OCI-M2 (cell line): ENCODE data around the gene SNX10.

ENCODE experiments used
- DNase-seq: peaks from one replicate; lab custom pipeline; 2025; ENCODE audit not compliant: unreplicated experiment; lab: John Stamatoyannopoulos, UW

The SNX10 gene

DNA sequence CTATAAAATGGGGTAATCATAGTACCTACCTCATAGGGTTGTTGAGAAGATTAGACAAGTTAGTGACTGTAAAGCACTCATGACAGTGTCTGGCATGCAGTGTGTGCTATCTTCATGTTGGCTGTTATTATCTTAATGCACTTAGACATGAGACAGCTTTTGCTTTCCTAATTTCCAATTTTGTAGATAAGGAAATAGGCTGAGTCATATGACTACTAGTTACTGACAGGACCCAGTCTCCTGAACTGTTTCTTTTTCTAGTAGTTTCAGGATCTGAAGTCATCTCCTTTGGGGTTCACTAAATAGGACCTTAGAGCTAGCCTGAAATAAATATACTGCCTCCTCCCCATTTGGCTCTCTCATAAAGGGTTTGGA lies 74.2 kb downstream of the SNX10 start:
- DNase-seq: no peak

DNA sequence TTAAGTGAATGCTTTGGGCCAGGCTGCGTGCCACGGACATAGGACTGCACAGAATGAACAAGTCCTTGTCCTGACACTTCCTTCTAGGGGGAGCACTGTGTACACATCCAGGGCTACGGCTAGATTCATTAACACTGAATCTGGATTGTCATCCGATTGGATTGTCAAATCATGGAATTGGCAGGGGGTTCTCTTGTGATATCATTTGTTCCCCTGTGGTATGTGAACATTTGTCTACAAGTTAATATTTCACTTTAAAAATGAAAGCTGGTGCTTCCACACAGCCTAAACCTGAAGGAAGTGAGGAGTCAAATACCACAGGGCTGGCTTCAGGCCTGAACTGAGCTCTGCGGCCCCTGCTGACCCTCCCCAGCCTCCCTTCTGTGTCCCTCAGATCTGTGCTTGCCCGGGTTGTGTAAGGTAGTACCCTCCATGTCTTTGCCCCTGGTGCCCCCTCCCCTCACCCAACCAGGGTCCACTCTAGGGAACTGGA lies 75.6 kb downstream of the SNX10 start:
- DNase-seq: no peak

DNA sequence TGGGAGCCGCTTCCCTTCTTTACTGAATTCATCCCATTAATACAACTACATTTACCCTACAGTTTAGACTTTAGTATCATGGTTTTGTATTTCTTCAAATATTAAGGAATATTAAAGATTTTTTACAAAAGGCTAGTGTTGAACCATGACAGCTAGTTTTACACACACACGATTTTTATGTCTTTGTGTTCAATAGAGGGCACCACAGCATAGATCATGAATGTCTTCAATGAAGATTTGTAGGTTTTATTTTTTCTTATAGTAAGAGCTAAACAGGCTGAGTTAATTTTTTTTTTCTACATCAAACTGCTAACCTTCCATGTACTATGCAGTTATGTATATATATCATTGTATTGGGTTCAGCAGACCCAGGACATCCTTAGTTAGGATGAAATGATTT lies 76.9 kb downstream of the SNX10 start:
- DNase-seq: no peak

DNA sequence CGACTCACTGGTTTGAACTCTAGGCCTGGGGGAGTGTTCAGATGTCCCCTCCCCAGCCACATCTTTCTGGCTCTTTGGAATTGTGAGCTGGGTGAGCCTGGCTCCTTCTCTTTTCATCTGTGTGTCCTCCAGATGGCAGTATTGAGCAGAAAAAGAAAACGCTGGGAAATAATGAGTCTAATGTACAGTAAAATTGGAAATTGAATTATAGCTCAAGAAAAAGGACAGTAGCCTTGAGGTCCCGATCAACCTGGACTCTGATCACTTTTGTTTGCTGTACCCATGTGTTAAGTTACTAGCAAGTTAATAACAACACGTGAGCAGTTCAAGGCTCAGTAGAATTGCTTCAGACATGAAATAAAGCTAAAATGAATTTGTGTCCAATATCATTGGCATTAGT lies 77.9 kb downstream of the SNX10 start:
- DNase-seq: no peak

DNA sequence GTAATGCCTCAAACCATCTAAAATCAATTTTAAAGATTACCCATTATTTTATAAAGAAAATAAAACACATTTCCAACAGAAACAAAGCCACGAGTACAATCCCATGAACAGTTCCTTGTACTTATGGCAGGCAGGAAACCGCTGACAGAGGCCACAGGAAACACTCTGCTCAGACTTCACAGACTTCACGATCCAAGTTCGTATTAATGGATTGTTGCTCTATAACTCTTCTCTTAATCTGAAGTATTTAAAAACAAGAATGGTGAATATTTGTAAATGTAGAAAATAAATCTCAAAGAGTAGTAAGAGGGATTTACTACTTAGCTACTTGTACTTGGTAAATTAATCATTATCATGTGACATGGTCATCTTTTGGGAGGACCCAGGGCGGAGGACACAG lies 78.3 kb downstream of the SNX10 start:
- peak; percentile 24 for DNase-seq

DNA sequence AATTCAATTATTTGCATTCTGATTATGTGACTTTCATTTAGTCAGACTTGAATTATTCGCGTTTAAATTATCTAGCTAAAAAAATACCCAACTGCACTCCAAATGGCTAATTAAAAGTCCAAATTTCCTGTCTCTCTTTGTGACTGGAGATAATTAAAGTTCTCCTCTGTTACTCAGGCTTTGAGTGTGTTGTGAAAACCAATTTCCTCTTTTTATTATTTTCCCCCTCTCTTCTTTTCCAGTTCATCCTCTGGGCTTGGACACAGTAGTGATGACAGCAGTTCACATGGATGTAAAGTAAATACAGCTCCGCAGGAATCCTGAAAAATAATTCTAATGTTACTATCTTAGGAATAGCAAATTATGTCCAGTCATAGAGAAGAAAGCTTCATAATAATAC lies 80.6 kb downstream of the SNX10 start:
- no peak for DNase-seq

DNA sequence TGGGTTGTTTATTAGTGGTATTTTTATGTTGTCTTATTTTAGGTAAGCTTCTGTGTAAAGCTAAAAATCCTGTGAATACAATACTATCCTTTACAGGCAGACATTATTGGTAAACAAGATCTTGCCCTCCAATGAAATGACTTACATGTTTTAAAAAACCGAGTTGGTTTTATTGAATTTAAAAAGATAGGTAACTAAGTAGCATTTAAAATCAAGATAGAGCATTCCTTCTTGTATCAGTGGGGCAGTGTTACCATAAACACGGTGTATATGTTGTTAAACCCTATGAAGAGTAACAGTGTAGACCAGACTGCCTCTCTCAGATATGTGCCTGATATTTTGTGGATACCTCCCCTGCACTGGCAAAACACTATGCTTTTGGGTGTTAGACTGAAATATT lies 81.0 kb downstream of the SNX10 start:
- no peak for DNase-seq

DNA sequence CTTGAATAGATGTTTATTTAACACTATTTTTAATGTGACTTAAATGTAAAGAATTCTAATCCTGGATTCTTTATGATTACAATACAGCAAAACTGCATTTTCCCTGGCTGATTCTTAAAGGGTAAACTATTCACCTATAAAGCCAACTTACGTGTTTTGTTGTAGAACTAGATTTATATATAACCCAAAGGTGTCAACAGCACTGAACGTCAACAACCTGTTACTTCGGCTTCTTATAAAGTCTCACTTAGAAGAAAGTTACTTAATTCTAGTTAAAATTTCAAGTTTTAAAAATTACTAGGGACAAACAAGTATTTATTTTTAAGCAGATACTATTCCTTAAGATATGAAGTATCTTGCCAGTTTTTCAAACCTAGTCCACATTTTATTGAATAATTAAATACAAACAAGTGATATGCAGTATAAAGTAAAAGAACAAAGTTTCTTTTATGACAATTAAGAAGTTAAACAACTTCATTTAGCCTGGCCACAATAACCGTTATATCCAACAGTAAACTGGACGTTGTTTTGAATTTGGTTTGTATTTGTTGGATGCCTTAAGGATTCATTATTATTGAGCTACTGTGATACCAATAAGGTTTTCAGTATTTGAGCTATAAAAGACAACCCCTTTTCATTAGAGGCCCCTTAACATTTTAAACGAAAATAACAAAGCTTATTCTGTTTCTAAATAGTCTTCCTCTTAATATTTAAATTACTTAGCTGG lies 83.1 kb downstream of the SNX10 start:
- DNase-seq: no peak

DNA sequence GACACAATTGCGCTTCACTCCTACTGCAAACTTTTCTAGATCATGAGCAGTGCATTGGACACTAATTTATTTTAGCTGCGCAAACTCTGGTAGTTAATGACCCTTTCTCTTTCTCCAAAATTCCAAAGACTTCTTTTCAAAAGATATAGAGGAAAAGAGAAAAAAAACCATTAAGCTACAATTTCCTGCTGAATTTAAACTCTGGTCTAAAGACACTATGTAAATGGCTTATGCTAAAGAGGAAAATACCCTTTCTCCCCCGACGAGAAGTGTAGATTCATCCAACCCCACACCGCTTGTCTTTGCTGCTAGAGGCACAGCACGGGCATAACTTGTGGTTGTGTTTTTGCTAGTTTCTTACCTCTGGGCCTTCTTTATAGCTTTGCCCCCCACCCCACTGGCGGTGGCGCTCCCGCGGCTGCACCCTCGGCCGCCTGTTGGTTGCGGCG lies 84.1 kb downstream of the SNX10 start:
- no peak for DNase-seq

DNA sequence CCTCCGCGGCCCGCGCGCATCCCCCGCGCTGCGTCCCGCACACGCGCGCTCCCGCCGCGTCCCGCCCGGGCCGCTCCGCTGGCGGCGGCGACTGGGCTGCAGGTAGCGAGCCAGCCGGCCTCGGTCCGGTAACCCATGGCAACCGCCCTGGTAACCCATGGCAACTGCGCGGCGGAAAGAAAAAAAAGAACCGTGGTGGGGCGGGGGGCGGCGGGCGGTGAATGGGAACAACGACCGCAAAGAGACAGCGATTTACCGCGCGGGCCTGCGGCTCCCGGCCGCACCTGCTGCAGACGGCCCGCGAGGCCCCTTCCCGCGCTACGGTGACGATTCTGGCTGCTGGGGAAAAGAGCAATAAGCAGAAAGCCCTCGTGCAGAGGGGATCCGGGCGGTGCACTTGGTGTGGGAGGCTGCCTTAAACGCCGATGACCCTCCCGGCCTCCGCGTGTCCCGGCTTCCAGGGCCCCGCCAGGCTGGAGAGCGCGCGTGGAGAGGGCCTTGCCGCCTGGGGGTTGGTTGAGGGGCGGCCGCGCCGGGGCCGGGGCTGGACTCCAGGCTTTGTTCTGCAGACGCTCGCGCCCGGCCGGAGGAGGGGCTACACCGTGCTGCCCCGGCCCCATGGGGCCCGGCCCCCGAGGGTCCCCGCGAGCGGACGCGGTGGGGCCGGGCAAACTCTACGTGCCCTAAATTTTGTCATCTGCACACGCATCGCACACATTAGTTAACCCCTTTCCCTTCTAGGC lies 84.7 kb downstream of the SNX10 start:
- no peak for DNase-seq

DNA sequence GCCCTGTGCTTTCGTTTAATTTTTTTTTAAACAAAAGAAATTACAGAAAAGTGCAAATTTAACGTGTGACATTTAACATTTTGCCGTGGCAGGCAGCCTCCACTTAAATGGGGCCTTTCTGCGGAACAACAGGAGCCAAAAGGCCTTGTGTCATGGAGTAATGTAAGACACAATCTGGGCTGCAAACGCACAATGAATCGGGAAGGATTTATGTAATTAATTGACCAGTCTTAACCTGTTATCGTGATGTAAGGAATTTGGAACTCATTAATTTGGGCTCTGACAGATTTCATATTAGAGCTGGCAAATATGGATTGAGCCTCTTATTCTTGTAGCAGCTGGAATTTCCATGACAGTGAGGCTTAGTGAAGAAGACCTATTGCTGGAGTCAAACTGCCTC lies 86.4 kb downstream of the SNX10 start:
- no peak for DNase-seq

DNA sequence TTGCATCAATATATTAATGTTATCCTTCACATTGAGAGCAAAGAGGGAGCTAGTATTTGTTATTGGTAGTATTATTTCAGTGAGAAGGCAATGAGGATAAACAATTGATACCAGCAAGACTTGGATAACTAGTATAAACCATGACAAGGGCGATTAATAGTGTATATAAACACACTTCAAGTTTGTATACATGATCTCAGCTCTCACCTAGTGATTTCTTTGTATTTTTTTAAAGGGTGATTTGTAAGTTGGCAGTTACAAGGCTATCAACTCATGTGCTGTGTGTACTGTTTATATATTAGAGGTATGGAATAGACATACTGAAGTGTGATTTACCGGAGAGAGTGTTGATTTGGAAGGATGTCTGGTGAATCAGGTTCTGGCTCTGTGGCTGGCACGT lies 88.0 kb downstream of the SNX10 start:
- DNase-seq: no peak

DNA sequence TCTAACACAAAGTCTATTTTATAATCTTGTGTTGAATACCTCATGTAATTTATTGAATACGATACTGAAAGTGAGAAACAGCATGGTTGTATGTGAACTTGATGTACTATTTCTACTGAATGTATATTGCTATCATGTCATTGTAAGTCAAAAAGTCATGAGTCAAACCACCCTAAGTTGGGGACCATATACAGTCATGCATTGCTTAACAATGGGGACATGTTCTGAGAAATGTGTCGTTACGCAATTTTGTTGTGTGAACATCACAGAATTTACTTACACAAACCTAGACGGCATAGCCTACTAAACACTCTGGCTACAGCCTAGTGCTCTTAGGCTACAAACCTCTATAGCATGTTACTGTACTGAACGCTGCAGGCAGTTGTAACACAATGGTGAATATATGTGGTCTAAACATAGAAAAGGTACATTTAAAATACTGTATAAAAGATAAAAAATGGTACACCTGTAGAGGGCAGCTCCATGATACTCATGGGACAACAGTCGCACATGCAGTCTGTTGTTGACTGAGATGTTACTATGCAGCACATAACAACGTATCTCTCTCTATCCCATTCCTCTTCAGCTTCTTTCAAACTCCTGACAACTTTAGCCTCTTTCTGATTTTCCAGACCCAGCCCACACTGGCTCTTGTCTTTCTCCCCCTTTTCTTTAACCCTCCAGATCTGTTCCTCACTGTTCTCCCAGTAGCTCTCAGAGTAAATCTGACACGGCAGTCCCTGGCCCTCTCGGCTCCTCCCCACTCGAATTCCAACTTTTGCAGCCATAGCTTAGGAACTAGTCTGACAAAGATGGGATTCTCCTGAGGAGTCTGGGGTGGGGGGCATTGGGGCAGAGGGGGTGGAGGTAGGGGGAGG lies 90.1 kb downstream of the SNX10 start:
- DNase-seq: no peak

DNA sequence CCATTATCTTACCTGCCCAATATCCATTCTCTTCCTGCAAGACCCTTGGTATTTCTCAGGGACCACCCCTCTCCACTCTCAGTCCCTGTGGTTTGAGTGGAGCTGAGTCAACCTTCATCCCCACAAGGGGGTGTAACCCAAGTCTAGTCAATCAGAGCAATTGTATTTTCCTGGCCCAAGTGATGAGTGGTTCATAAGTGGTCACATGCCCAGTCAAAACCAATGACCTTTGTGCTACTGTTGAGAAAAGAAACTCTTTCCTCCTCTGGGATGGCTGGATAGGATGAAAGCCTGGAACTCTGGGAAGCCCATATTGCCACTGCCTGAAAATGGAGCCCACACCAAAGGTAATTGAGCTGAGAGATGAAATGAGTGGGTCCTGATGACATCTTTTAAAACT lies 93.6 kb downstream of the SNX10 start:
- no peak for DNase-seq

DNA sequence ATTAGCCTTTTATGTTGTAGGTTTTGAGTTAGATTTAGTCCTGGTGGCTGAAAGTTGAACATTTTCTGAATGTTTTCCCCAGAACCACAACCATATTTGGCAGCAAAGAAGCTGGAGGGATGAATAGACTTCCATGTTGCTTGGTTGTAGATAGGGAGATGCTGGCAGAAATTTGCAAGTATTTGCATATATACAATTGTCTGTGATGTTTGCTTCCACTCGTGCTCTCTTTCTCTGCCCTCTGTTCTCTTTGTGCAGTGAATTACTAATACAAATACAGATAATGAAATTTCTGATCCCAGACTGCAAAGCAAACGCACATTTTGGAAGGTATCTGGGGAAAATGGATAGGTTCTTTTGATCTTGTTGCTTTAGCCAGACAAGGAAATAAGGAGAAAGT lies 96.1 kb downstream of the SNX10 start:
- no peak for DNase-seq

DNA sequence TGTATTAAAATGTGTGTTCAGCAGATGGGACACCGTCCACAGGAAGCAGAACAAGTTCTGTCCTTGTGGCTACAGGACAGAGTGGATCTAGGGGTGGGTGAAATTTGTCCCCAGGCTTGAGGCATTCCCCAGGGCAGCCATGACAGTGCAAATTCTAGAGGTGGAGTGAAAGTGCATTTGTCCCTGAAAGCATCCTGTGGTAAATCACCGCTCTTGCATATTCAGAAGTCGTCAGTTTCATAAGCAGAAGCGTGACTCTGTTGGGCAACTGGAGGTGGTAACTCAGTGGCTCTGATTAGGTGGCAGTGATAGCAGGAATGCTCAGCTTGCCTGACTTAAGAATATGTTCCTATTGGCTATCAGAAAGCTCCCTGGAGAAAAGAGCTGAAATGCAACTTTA lies 96.6 kb downstream of the SNX10 start:
- DNase-seq: no peak

DNA sequence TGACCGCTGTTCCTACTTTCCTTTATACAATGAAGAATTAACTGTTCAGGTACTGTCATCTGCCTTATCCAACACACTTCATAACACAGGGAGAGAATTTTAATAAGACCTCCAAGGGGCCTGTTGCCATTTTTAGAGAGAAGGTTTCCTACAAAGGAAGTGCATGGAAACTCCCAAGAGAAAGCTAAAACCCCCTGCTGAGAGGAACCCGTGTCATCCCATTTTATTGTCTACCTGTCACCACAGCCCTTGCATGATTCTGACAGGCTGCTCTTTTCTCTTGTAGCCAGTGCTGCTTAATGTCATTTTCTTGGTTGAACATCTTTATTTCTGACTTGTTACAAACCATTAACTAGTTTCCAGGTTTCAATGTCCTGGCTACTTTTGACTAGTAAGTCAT lies 98.4 kb downstream of the SNX10 start:
- DNase-seq: no peak

DNA sequence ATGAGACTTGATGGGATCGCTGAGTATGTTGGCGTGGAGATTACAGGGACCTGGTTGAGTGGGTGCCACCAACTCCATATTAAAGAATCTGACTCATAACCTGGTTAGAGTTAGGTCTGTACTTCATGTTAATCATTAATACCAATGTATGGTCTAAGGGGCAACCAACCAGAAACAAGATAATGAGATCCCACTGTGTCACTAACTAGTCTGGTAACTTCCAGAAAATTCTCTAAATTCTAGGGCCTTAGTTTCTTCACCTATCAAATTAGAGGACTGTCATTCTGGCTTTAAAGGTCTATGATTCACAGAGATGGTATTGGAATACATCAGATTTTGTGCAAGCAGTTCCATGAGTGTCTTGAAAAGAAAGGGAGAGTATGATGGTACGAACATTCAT lies 102.2 kb downstream of the SNX10 start:
- DNase-seq: no peak

DNA sequence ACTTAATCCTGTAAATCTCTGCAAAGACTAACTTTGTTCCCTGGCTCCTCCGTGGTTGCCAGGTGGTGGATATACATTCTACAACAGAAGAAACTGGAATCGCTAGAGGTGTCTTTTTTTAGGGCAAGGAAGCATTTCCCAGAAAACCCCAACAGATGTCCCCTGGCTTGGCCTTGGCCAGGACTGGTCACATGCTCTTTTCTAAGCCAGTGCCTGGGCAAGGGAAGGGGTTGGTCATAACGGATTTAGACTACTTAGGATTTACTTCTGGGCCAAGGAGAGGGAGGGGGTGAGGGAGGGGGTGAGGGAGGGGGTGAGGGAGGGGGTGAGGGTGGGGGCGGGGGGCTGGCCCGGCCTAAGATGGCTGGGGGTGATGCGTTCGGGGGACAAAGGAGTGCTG lies 105.7 kb downstream of the SNX10 start:
- no peak for DNase-seq

DNA sequence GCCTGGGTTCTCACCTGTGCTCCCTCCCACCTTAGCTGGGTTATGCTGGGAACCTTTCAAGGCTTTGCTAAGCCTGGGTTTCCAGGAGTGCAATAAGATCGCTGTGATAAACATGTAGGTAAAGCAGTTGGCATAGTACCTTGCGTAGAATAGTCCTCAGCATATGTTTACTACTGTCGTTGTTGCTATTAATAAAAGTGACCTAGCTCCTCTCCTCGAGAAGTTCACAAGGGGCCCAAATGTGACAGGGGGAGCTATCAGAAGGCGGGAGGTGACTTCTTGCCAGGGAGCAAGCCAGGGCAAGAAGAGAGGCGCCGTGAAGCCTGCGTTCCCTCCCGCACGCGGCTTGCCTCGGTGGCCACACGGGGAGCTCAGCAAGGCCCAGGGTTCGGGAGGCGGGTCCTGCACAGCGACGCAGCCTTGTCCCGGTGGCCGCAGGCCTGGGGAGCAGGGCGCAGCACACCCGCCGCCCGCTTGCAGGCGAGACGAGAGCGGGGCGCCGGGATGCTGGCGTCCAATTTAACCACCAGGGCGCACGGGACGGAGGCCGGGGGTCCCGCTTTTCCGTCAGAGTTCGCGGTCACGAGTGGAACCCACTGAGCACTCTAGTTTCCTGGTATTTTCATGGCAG lies 106.2 kb downstream of the SNX10 start:
- DNase-seq: no peak

DNA sequence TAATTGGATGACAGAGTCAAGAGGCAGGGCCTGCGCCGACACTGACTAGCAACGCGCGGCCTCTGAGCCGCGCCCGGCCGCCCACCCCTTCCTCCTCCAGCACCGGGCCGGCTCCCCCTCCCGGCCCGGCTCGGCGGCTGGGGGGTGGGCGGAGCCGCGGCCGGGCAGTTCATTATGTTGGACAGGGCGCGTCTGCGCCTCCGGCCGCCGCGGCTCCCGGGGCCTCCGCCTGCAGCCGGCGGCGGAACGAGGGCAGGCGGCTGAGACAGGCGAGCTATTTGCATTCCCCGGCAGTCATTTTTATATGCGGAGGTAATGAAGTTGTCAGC lies 106.7 kb downstream of the SNX10 start:
- DNase-seq: no peak
